ENCODE measurements around the gene KCTD16.

DNA sequence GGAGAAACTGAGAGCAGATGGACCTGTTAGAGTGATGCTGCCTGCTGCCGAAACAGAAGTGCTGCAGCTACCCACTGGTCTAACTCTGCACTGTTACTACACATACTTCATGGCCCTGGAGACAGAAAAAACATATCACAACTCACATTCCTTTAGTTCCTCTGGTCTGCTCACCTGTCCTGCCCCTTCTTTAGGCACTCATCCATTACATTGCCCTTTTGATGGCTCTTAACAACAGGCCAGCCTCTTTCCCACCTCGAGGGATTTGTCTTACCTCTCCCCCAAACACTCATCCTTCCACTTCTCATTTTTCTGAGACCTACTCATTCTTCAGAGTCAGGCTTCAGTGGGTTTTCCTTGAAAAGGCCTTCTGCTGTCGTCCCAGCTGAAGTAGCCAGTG is 49.2 kb downstream of the KCTD16 start:
- TF ChIP-seq, protein P1, sequence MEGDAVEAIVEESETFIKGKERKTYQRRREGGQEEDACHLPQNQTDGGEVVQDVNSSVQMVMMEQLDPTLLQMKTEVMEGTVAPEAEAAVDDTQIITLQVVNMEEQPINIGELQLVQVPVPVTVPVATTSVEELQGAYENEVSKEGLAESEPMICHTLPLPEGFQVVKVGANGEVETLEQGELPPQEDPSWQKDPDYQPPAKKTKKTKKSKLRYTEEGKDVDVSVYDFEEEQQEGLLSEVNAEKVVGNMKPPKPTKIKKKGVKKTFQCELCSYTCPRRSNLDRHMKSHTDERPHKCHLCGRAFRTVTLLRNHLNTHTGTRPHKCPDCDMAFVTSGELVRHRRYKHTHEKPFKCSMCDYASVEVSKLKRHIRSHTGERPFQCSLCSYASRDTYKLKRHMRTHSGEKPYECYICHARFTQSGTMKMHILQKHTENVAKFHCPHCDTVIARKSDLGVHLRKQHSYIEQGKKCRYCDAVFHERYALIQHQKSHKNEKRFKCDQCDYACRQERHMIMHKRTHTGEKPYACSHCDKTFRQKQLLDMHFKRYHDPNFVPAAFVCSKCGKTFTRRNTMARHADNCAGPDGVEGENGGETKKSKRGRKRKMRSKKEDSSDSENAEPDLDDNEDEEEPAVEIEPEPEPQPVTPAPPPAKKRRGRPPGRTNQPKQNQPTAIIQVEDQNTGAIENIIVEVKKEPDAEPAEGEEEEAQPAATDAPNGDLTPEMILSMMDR (optimal IDR thresholded peaks at IDR 0.05 in 1 of 3, IDR thresholded peaks at IDR 0.05 in 1 of 3, conservative IDR thresholded peaks at IDR 0.05 in 1 of 3; ENCODE audit: extremely low read depth in 1 of 3, insufficient read depth in 2 of 3, low read length in 3 of 3): no peak
- TF ChIP-seq EZH2 (IDR thresholded peaks at IDR 0.05; ENCODE audit: low read length): no peak
